ENCODE results near the gene PROM2. TPM values are rescaled to one million over a fixed set of nuclear protein-coding genes. Genes with fewer than 3 reads are reported as not detected.

The PROM2 gene
- total and polyA plus RNA-seq, 2 experiments from 2014 or later = 2.1 to 2.2 TPM

DNA sequence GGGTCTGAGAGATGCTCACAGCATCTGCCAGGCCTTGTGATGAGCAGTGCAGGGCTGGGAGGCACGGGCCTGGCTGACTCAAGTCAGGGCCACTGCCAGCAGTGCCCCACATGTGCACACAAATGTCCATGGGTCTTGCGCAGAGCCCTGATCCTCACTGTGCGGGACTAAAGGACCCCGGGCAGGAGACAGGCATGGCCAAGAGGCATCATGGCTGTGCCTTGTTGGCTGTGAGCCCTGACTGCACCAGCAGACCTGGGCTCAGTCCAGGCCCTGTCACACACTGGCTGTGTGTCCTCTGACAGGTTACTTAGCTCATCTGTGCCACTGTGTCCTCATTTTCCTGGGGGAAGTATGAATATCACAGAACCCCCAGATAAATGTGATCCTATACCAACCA, 26.9 kb downstream of the PROM2 start:
- no peak for ATAC-seq

More for the DNA sequence above, 26.9 kb downstream of the PROM2 start:
- Histone ChIP-seq H3F3A (replicated peaks; ENCODE audit: low read depth) (no peaks in the 10 kb centered on the region), H3K27ac (ENCODE audit: low read depth) (no peak overlapping the region), H3K4me1 (ENCODE audit: insufficient read depth) (peaks cover 12% of the 10 kb centered on the region; the same call in 1 of the 2 replicates), H4K20me1 (replicated peaks; ENCODE audit: insufficient read depth) (no peaks in the 10 kb centered on the region), H3K79me2 (replicated peaks; ENCODE audit: insufficient read depth) (no peaks in the 10 kb centered on the region), H2AFZ (no peak overlapping the region), H3K4me2 (no peak overlapping the region), H3K4me3 (no peak overlapping the region), H3K27me3 (ENCODE audit: insufficient read depth) (no peaks in the 10 kb centered on the region), H3K9me2 (ENCODE audit: insufficient read depth) (no peaks in the 10 kb centered on the region), H3K36me3 (ENCODE audit: insufficient read depth) (no peaks in the 10 kb centered on the region)
- peaks cover 12% of the 10 kb centered on the region for H3K27me3 Mint-ChIP-seq (ENCODE audit: insufficient read depth, low read depth, poor library complexity)
- no peak overlapping the region for H3K4me3 Mint-ChIP-seq
- no peak overlapping the region for H3K27ac Mint-ChIP-seq
- DNase-seq (ENCODE audit: low spot score) = no peak
- peaks cover 21% of the 10 kb centered on the region for H3K4me1 Mint-ChIP-seq
- H3K9me3 Mint-ChIP-seq = no peaks in the 10 kb centered on the region
- TF ChIP-seq, protein P1, sequence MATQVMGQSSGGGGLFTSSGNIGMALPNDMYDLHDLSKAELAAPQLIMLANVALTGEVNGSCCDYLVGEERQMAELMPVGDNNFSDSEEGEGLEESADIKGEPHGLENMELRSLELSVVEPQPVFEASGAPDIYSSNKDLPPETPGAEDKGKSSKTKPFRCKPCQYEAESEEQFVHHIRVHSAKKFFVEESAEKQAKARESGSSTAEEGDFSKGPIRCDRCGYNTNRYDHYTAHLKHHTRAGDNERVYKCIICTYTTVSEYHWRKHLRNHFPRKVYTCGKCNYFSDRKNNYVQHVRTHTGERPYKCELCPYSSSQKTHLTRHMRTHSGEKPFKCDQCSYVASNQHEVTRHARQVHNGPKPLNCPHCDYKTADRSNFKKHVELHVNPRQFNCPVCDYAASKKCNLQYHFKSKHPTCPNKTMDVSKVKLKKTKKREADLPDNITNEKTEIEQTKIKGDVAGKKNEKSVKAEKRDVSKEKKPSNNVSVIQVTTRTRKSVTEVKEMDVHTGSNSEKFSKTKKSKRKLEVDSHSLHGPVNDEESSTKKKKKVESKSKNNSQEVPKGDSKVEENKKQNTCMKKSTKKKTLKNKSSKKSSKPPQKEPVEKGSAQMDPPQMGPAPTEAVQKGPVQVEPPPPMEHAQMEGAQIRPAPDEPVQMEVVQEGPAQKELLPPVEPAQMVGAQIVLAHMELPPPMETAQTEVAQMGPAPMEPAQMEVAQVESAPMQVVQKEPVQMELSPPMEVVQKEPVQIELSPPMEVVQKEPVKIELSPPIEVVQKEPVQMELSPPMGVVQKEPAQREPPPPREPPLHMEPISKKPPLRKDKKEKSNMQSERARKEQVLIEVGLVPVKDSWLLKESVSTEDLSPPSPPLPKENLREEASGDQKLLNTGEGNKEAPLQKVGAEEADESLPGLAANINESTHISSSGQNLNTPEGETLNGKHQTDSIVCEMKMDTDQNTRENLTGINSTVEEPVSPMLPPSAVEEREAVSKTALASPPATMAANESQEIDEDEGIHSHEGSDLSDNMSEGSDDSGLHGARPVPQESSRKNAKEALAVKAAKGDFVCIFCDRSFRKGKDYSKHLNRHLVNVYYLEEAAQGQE (IDR thresholded peaks at IDR 0.05; ENCODE audit: unreplicated experiment) = no peak
- TF ChIP-seq JUNB (IDR thresholded peaks at IDR 0.05; ENCODE audit: unreplicated experiment) (no peak), NANOG (IDR thresholded peaks at IDR 0.05; ENCODE audit: borderline replicate concordance) (no peak), EZH2phosphoT487 (IDR thresholded peaks at IDR 0.05; ENCODE audit: unreplicated experiment) (no peak), ZNF331 (CRISPR knock-in tag; IDR thresholded peaks at IDR 0.05; ENCODE audit: low read depth) (no peak), ZNF114 (CRISPR knock-in tag; IDR thresholded peaks at IDR 0.05) (no peak), CREB1 (CRISPR knock-in tag; IDR thresholded peaks at IDR 0.05; ENCODE audit: low read depth) (no peak), POLR2AphosphoS5 (IDR thresholded peaks at IDR 0.05; ENCODE audit: low read depth) (no peak), STAT1 (IDR thresholded peaks at IDR 0.05; ENCODE audit: unreplicated experiment) (no peak)
- TF ChIP-seq, protein P2, sequence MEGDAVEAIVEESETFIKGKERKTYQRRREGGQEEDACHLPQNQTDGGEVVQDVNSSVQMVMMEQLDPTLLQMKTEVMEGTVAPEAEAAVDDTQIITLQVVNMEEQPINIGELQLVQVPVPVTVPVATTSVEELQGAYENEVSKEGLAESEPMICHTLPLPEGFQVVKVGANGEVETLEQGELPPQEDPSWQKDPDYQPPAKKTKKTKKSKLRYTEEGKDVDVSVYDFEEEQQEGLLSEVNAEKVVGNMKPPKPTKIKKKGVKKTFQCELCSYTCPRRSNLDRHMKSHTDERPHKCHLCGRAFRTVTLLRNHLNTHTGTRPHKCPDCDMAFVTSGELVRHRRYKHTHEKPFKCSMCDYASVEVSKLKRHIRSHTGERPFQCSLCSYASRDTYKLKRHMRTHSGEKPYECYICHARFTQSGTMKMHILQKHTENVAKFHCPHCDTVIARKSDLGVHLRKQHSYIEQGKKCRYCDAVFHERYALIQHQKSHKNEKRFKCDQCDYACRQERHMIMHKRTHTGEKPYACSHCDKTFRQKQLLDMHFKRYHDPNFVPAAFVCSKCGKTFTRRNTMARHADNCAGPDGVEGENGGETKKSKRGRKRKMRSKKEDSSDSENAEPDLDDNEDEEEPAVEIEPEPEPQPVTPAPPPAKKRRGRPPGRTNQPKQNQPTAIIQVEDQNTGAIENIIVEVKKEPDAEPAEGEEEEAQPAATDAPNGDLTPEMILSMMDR (conservative IDR thresholded peaks at IDR 0.05; ENCODE audit: low read depth in 2 of 2) = no peak
- TF ChIP-seq, protein P3, sequence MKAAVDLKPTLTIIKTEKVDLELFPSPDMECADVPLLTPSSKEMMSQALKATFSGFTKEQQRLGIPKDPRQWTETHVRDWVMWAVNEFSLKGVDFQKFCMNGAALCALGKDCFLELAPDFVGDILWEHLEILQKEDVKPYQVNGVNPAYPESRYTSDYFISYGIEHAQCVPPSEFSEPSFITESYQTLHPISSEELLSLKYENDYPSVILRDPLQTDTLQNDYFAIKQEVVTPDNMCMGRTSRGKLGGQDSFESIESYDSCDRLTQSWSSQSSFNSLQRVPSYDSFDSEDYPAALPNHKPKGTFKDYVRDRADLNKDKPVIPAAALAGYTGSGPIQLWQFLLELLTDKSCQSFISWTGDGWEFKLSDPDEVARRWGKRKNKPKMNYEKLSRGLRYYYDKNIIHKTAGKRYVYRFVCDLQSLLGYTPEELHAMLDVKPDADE (IDR thresholded peaks at IDR 0.05) = no peak
- no peaks in the 10 kb centered on the region for H3K36me3 Mint-ChIP-seq (ENCODE audit: low read depth)

Data from GM23338 (cell line).